SU-DHL-6 (cell line): ENCODE data around the gene PIK3C2G.

ENCODE experiments used
- H2AFZ ChIP-seq: fragments of 200-600 bp; sonication (generic); 2 replicates; pipeline ENCODE4 v1.6.1; 2014; ENCODE audit warnings: low read depth, mild to moderate bottlenecking, moderate library complexity, mixed read lengths, antibody characterized with exemption, low read length; ENCODE audit not compliant: severe bottlenecking
- H3F3A ChIP-seq: fragments of 200-600 bp; shearing (Covaris generic); 2 replicates; pipeline ENCODE4 v1.6.0; 2016; ENCODE audit warnings: antibody characterized with exemption, mild to moderate bottlenecking; ENCODE audit not compliant: insufficient read depth
- H3K27ac ChIP-seq: fragments of 200-600 bp; sonication (generic); 2 replicates; pipeline ENCODE4 v1.5.1; 2016; ENCODE audit warnings: low read depth, mild to moderate bottlenecking, low read length, moderate library complexity, mixed read lengths
- H3K27me3 ChIP-seq: fragments of 200-600 bp; sonication (generic), shearing (Covaris generic); 2 replicates; pipeline ENCODE4 v1.6.0; 2014; ENCODE audit warnings: mild to moderate bottlenecking, low read length
- H3K36me3 ChIP-seq: fragments of 200-600 bp; sonication (generic); 2 replicates; pipeline ENCODE4 v1.6.1; 2014; ENCODE audit warnings: mild to moderate bottlenecking, low read length, mixed read lengths
- H3K4me2 ChIP-seq: fragments of 300-600, 200-600 bp; shearing (Covaris generic), sonication (generic); 2 replicates; pipeline ENCODE4 v1.6.0; 2014; ENCODE audit warnings: low read length, low read depth, mild to moderate bottlenecking; ENCODE audit not compliant: poor library complexity, severe bottlenecking
- H3K4me3 ChIP-seq: fragments of 200-600 bp; sonication (generic); 2 replicates; pipeline ENCODE4 v1.5.1; 2014; ENCODE audit warnings: antibody characterized with exemption, low read length, mild to moderate bottlenecking, mixed read lengths; ENCODE audit not compliant: insufficient read depth, poor library complexity, severe bottlenecking
- H3K79me2 ChIP-seq: fragments of 200-600 bp; sonication (generic); 2 replicates; pipeline ENCODE4 v1.6.1; 2014; ENCODE audit warnings: mild to moderate bottlenecking, low read length, moderate library complexity; ENCODE audit not compliant: insufficient read depth
- H3K9ac ChIP-seq: fragments of 200-600 bp; sonication (generic); 2 replicates; pipeline ENCODE4 v1.7.0; 2014; ENCODE audit warnings: mild to moderate bottlenecking, low read length
- H3K9me2 ChIP-seq: fragments of 200-600 bp; sonication (generic); replicated peaks from 2 replicates; pipeline ENCODE4 v1.6.1; 2014; ENCODE audit warnings: low read length; ENCODE audit not compliant: insufficient read depth
- H3K9me3 ChIP-seq: fragments of 200-600 bp; sonication (generic); 2 replicates; pipeline ENCODE4 v1.6.1; 2014; ENCODE audit warnings: low read length, mixed read lengths; ENCODE audit not compliant: insufficient read depth
- H4K20me1 ChIP-seq: fragments of 200-600 bp; sonication (generic); 2 replicates; pipeline ENCODE4 v1.6.1; 2014; ENCODE audit warnings: low read depth, mild to moderate bottlenecking, antibody characterized with exemption, low read length, moderate library complexity, mixed read lengths
- EZH2phosphoT487 ChIP-seq: fragments of 200-600 bp; sonication (generic), shearing (Covaris generic); conservative IDR thresholded peaks from 2 replicates; pipeline ENCODE4 v1.6.1; 2018; ENCODE audit warnings: mild to moderate bottlenecking, antibody characterized with exemption, low read length, moderate library complexity, mixed read lengths
- TF ChIP-seq, protein P1 (sequence below): fragments of 200-600 bp; sonication (generic); IDR thresholded peaks from one replicate; pipeline ENCODE4 v1.5.1; 2017; ENCODE audit warnings: antibody characterized with exemption, mild to moderate bottlenecking, low read length, moderate library complexity; ENCODE audit not compliant: insufficient read depth, poor library complexity, severe bottlenecking

The PIK3C2G gene

DNA sequence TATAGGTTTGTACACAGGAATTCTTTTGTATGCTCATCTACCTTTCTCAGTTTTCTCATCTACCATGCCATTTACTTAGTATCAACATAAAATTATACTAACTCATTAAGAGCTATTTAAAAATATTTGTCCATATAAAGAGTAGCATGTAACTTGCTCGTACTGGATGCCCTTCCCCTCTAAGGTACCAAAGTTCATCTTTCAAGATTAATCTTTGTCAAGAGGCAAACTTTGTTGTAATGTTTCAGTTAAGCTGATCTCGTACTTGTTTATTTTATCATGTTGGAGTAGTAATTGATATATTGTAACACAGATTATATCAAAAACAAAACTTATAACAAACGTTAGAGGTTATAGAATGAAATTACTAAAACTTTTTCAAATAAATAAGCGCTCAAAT, 128.5 kb downstream of the PIK3C2G start:
- H3K36me3 ChIP-seq = no peaks in the 10 kb centered on the region
- TF ChIP-seq EZH2phosphoT487 = no peak
- TF ChIP-seq, protein P1, sequence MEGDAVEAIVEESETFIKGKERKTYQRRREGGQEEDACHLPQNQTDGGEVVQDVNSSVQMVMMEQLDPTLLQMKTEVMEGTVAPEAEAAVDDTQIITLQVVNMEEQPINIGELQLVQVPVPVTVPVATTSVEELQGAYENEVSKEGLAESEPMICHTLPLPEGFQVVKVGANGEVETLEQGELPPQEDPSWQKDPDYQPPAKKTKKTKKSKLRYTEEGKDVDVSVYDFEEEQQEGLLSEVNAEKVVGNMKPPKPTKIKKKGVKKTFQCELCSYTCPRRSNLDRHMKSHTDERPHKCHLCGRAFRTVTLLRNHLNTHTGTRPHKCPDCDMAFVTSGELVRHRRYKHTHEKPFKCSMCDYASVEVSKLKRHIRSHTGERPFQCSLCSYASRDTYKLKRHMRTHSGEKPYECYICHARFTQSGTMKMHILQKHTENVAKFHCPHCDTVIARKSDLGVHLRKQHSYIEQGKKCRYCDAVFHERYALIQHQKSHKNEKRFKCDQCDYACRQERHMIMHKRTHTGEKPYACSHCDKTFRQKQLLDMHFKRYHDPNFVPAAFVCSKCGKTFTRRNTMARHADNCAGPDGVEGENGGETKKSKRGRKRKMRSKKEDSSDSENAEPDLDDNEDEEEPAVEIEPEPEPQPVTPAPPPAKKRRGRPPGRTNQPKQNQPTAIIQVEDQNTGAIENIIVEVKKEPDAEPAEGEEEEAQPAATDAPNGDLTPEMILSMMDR = no peak
- H3K79me2 ChIP-seq = no peaks in the 10 kb centered on the region
- H3K4me3 ChIP-seq = no peak overlapping the region
- H3F3A ChIP-seq = no peaks in the 10 kb centered on the region
- H3K9me3 ChIP-seq = no peaks in the 10 kb centered on the region
- H3K9me2 ChIP-seq = no peaks in the 10 kb centered on the region
- no peak overlapping the region for H3K9ac ChIP-seq
- H3K27ac ChIP-seq = no peak overlapping the region
- H3K4me2 ChIP-seq = no peak overlapping the region
- H4K20me1 ChIP-seq = no peaks in the 10 kb centered on the region
- no peaks in the 10 kb centered on the region for H3K27me3 ChIP-seq
- H2AFZ ChIP-seq = no peak overlapping the region

DNA sequence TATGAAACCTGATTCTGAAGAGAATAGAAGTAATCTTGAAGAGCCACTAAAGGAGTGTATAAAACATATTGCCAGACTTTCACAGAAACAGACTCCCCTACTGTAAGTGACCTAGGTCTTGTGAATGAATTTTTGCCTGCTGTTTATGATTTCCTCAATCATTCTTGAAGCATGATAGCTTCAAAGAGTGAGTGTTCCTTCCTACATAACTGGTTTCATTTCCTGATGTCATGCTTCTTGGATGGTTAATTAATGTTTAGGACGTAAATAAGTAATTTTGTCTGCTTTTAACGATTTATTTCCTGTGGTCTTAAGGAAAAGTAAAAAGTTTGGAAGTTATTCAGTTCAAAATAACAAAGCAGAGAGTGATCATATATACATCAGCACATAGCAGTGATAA, 129.8 kb downstream of the PIK3C2G start:
- no peaks in the 10 kb centered on the region for H3K36me3 ChIP-seq
- no peak overlapping the region for H3K9ac ChIP-seq
- H3K4me3 ChIP-seq = no peak overlapping the region
- no peaks in the 10 kb centered on the region for H3K9me3 ChIP-seq
- H3K79me2 ChIP-seq = no peaks in the 10 kb centered on the region
- H4K20me1 ChIP-seq = no peaks in the 10 kb centered on the region
- TF ChIP-seq EZH2phosphoT487 = no peak
- H3K4me2 ChIP-seq = no peak overlapping the region
- no peaks in the 10 kb centered on the region for H3K9me2 ChIP-seq
- H3F3A ChIP-seq = no peaks in the 10 kb centered on the region
- H3K27me3 ChIP-seq = no peaks in the 10 kb centered on the region
- no peak overlapping the region for H3K27ac ChIP-seq
- H2AFZ ChIP-seq = no peak overlapping the region

DNA sequence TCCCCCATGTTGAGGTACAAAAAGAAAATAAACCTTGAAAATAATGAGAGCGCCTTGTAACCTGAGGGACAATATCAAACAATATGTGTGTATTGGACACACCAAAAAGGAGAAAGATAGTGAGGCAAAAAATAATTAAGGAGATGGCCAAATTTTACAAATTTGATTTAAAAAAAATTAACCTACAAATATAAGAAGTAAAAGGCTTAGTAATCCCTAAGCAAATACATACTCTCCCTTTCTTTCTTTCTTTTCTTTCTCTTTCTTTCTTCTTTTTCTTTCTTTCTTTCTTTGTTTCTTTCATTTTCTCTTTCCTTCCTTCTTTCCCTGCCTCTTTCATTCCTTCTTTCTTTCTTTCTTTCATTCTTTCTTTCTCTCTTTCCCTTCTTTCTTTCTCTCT, 133.4 kb downstream of the PIK3C2G start:
- Histone ChIP-seq H4K20me1 (no peaks in the 10 kb centered on the region), H3K36me3 (no peaks in the 10 kb centered on the region), H3K27ac (no peak overlapping the region), H3K9me3 (no peaks in the 10 kb centered on the region), H3K4me2 (no peak overlapping the region), H3K79me2 (no peaks in the 10 kb centered on the region), H3K9ac (no peak overlapping the region), H2AFZ (no peak overlapping the region), H3K4me3 (no peak overlapping the region), H3F3A (no peaks in the 10 kb centered on the region), H3K27me3 (no peaks in the 10 kb centered on the region), H3K9me2 (no peaks in the 10 kb centered on the region)
- no peak for TF ChIP-seq EZH2phosphoT487
- TF ChIP-seq, protein P1 = no peak

DNA sequence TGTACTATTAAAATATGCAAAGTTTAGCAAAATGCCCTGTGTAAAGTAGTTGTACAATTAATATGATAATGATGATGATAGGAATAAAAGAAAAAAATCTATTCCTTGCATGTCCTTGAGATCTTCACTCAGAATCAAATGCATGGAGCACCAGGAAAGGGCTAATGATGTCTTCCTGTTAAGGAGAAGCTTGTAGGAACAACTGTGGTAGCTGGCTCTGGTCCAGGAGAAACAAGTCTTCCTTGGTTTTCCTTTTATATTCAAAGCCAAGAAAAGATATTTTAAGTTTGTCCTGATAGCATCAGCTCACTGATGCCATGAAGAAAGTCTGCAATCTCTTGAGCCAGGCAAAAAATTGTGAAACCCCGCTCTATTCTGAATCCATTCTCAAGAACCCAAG, 138.9 kb downstream of the PIK3C2G start:
- H3K9me3 ChIP-seq = no peaks in the 10 kb centered on the region
- no peak for TF ChIP-seq EZH2phosphoT487
- TF ChIP-seq, protein P1 = no peak

More for the DNA sequence above, 138.9 kb downstream of the PIK3C2G start:
- Histone ChIP-seq H3K27ac (no peak overlapping the region), H3K36me3 (no peaks in the 10 kb centered on the region), H4K20me1 (no peaks in the 10 kb centered on the region), H3K4me2 (no peak overlapping the region), H2AFZ (no peak overlapping the region), H3K27me3 (no peaks in the 10 kb centered on the region), H3K9ac (no peak overlapping the region), H3K4me3 (no peak overlapping the region), H3K9me2 (no peaks in the 10 kb centered on the region), H3K79me2 (no peaks in the 10 kb centered on the region), H3F3A (no peaks in the 10 kb centered on the region)
